Activated T-helper 1 cell treated with Interleukin-2 at 50 U/mL for 16 hours (primary cell): ENCODE data around the gene CPT1B.

Experiments used
- DNase-seq: peaks from one replicate; pipeline ENCODE4 v3.0.0-alpha.2; 2020; ENCODE audit warnings: low read depth

The CPT1B gene

DNA sequence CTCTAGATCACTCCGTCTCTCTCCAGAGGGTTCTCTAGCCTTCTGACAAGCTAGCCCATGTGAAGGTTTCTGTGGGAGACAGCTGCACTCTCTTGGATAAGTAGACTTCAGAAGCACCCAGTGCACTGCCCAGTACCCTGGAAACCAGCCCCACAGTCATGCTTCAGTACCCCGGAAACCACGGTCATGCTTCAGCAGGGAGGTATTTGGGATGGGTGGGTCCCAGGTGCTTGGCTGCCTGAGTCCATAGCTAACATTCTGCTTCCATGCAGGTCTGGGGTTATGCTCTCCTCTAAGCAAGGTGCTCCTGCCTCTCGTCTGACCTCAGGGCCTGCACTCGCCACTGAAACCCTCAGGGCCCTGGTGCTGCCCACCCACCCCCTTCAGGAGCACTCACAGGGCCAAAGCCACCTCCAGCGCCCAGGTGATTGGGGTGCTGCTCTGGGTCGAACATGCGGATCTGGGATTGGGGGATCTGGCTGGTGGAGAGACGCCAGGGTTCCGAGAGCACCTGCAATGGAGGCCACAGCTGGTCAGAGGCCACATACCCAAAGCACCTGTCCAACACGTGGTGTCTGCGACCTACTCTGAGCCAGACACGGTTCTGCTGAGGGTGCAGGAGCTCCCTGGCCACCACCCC, 8.2 kb downstream of the CPT1B start:
- no peak for DNase-seq

DNA sequence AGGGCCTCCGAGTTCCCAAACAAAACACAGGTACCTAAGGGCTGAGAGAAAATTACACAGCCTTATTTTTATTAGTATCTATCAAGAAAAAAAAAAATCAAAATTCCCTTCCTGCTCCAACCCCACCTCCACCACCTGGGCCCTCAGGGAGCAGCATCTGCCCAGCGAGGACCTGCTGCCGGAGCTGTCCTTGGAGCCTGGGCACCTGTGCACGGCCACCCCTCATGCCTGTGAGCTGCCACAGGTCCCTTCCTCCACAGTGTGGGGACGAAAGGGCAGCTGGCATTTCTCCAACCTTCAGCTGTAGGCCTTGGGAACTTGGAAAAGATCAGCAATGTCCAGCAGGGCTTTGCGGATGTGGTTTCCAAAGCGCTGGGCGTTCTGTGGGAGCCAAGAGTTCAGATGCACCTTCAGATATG, 9.2 kb downstream of the CPT1B start:
- no peak for DNase-seq

DNA sequence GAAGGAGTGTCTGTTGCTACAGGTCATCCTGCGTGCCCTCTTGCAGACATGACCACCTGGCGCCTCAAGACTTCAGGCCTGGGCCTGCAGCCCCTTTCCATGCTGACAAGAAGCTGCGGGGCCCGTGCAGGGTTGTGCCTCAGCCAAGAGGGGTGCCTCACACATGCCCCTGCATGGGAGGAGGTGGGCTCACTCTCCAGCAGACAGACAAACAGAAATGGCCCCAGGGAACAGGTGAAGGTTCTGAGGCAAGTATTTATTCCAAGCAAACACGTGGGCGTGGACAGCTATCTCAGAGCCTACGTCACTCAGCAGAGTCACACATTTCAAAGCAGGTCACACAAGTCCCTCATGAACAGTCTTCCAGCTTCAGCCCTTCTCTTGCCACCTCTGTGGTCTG, 9.6 kb downstream of the CPT1B start:
- no peak for DNase-seq

DNA sequence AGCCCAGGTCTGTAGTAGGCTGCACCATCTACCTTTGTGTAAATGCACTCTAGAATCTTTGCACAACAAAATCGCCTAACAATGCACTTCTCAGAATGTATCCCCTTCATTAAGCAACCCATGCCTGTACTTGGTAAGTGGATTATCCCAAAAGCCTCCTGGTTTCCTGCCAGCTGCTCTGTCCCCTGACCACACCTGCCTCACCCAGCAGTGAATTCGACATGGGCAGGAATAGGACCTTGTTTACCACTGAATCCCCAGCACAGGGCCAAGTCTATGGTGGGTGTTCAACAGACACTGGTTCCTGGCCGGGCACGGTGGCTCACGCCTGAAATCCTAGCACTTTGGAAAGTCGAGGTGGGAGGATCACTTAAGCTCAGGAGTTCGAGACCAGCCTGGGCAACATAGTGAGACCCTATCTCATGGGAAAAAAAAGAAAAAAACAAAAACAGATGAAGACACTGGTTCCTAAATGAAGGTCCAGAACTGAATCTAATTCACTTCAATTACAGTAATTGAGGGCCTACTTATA, 10.4 kb downstream of the CPT1B start:
- DNase-seq: no peak

DNA sequence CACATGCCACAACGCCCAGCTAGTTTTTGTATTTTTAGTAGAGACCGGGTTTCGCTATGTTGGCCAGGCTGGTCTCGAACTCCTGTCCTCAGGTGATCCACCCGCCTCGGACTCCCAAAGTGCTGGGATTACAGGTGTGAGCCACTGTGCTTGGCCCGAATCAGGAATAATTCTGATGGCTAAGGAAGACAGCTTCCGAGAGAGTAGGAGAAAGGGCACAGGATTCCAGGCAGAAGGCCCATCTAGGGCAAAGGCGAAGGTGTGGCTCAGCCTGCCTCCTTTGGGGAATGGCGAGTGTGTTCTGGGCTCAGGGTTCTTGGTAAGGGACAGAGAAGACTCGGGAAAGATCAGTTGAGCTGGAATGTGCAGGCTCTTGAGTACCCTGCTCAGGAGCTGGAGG, 13.9 kb downstream of the CPT1B start:
- DNase-seq: no peak

DNA sequence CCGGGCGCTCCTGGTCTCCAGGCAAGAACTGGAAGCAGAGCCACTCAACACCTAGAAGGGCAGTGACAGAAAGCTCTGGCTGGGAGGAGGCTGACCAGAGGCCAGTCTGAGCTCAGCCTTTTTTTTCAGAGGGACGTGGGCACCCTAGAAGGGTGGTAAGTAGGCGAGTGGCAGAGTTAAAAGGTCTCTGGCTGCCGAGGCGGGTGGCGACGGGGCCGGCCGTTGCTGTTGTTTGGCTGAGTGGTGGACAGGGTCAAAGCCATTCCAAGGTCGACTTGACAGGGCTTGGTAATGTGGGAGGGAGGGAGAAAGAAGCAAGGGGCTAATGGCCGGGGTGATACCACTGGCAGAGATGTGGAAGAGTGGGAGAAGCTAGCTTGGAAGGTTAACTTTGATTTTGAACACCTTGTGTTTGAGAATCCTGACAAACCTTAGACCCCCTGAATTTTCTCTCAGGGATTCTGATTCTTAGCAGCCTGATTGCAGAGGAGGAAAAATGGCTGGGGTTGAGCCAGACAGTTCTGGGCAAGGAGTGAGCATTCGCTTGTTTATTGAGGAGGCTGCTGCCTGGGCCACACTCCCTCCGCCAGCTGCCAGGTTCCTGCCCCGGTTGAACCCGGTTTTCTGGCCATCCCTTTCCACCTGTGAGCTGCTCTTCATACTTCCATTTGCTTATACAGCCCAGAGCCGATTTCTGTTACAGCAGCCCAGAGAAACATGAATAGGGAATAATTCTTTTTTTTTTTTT, 14.6 kb downstream of the CPT1B start:
- no peak for DNase-seq

DNA sequence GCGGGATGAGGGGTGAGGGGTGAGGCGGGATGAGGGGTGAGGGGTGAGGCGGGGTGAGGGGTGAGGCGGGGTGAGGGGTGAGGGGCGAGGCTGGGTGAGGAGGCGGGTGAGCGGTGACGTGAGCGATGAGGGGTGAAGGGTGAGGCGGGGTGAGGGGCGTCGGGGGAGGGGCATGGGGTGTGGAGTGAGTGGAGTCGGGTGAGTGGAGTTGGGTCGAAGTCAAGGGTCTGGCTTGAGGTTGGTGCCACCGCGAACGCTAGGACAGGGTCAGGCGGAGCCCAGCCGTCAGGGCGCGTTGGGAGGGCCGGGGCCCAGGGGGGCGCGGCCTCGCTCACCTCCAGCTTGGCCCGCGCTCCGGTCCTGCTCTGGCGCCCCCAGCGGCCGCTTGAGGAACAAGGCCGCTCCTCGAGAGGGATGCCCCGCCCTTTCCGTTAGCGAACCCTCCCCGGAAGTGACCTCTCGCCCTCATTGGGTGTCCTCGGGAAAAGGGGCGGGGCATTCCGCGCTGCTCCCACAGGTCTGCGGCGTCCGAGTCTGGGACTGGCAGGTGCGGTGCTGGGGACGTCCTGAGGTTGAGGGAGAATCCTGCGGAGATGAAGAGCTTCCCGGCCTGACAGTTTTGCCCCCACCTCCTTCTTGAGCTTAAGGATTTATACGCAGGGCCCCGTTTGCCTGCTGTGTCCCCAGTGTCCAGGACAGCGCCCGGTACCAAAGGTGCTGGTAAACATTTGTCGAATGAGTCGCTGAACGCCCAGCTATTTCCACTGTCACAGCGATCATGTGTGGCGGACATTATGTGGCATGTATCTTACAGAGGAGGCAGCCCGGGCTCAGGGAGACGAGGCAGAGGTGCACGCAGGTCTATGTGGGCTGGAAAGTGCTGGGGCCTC, 15.5 kb downstream of the CPT1B start, which contains the start of gene SYCE3:
Gene SYCE3, minus strand, starts transcription at position 397 of the 890 bp plus-strand sequence. CDS start 6,514 bp downstream, outside the sequence.
- DNase-seq: peak; percentile 94

DNA sequence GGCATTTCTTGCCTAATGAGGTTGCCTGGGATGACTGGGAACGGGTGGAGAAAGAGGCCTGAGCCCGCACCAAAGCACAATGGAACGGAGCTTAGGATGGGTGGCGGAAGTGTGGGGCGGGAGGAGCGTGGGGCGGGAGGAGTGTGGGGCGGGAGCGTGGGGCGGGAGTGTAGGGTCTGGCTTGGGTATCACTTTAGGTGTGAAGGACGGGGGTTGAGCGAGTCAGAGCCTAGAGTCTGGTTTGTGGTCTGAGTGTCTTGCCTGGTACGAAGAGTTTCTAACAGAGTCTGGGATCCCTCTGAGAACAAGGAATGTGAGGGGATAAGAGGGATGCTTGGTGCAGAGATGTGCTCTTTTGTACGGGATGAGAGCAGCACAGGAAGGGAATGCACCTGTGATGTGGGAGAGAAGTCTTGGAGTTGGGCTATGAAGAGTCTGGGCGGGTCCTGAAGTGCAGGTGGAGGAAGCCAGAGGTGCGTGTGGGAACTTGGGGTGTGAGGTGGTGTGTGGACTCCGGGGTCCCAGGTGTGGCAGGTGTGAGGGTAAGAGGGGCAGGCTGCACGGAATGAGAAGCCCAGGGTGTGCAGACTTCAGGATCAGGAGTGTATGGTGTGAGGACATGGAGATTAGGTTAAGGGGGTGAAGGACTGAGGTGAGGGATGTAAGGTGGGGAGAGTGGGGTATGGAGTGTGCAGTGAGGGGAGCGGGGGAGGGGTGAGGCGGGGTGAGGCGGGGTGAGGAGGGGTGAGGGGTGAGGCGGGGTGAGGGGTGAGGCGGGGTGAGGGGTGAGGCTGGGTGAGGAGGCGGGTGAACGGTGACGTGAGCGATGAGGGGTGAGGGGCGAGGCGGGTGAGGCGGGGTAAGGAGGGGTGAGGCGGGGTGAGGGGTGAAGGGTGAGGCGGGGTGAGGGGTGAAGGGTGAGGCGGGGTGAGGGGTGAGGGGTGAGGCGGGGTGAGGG, 16.5 kb downstream of the CPT1B start:
- no peak for DNase-seq

DNA sequence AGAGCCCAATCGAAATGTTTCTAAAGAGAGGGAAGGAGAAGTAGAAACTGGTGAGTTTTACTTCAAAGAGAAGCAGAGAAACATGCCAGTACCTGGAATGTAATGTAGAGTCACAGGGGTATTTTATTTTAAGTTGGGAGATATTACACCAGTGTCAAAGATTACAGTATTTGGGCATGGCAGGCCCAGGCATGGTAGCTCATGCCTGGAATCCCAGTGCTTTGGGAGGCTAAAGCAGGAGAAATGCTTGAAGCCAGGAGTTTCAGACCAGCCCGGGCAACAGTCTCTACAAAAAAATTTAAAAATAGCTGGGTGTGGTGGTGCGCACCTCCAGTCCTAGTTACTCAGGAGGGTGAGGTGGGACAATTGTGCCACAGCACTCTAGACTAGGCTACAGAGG, 18.2 kb downstream of the CPT1B start:
- DNase-seq: no peak

DNA sequence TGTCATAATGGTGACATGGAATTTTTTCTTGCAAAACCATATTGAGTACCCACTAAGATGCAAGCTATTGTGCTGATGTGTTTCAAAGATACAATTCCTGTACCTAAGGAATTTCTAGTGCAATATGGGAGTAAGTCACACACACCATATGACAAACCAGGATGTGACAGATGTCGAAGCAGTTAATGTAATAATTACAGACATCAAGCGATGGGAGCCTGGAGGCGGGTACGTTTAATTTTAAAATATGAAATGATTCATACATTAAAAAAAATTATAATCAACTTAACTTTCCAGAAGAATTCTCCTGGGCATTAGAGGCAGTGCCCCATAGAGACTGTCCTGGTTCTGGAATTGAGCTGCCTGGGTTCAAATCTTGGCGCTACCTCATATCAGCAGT, 21.5 kb downstream of the CPT1B start:
- DNase-seq: no peak

DNA sequence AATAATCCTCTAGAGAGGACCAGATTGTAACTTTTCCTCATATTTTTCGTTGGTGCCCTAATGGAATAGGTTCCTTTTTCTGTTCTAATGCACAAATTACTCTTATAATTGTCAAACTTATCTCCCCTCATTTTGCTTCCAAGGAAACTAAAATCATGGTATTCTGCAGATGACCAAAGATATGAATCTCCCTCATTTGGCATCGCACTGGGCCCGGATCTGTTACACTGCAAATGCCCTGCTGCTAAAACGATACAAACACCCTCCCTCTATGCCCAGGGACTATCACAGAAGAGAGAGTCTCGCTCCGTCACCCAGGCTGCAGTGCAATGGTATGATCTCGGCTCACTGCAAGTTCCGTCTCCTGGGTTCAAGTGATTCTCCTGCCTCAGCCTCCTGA, 24.9 kb downstream of the CPT1B start:
- DNase-seq: no peak

DNA sequence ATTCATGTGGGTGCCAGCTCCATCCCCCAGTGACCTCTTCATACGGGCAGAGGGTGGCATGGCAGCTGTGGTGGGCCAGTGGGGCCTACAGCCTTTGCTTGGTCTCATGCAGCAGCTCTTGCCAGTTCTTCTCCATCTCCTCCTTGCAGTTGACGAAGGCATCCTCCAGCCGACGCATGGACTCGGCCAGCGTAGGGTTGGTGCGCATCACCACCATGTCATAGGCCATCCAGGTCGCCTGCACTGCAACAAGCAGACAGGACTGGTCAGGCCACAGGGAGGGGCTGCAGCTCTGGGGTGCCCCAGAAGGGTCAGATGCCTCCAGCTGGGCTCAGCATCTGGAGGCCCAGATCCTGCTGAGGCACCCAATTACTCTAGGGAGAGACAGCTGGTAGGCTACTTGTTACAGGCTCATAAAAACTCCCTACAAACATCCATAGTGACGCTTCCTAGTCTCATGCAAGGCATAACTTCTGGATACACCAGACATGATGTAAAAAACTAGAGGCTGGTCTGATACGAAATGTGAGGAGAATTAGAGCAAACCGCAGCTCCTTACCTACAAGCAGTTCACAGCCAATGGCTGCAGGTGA, 27.0 kb downstream of the CPT1B start:
- no peak for DNase-seq

DNA sequence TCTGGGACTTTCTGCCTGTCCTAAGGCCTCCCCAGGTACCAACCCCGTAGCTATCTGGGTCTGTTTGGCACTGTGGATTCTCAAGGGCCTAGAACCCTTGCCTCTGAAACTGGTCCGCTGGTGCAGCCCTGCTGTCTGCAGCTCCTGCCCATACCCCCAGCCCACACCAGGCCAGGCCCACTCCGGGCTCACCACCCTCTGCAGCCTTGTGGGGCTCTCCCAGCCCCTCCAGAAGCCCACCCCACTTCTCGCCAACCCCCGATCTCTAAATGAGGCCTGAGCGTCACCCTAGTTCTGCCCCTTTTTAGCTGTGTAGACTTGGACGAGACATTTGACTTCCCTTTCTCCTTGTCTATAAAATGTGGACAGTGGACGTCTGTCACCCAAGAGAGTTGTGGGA, 27.8 kb downstream of the CPT1B start:
- DNase-seq: no peak

DNA sequence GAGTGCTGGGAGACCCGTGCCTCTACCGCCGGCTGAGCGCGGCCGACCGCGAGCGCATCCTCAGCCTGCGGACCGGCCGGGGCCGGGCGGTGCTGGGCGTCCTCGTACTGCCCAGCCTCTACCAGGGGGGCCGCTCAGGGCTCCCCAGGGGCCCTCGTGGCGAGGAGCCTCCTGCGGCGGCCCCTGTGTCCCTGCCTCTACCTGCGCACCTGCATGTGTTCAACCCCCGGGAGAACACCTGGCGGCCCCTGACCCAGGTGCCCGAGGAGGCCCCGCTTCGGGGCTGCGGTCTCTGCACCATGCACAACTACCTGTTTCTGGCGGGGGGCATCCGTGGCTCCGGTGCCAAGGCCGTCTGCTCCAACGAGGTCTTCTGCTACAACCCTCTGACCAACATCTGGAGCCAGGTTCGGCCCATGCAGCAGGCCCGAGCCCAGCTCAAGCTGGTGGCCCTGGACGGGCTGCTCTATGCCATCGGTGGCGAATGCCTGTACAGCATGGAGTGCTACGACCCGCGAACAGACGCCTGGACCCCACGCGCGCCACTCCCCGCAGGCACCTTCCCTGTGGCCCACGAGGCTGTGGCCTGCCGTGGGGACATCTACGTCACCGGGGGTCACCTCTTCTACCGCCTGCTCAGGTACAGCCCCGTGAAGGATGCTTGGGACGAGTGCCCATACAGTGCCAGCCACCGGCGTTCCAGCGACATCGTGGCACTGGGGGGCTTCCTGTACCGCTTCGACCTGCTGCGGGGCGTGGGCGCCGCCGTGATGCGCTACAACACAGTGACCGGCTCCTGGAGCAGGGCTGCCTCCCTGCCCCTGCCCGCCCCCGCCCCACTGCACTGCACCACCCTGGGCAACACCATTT, 29.1 kb downstream of the CPT1B start:
- DNase-seq: no peak

DNA sequence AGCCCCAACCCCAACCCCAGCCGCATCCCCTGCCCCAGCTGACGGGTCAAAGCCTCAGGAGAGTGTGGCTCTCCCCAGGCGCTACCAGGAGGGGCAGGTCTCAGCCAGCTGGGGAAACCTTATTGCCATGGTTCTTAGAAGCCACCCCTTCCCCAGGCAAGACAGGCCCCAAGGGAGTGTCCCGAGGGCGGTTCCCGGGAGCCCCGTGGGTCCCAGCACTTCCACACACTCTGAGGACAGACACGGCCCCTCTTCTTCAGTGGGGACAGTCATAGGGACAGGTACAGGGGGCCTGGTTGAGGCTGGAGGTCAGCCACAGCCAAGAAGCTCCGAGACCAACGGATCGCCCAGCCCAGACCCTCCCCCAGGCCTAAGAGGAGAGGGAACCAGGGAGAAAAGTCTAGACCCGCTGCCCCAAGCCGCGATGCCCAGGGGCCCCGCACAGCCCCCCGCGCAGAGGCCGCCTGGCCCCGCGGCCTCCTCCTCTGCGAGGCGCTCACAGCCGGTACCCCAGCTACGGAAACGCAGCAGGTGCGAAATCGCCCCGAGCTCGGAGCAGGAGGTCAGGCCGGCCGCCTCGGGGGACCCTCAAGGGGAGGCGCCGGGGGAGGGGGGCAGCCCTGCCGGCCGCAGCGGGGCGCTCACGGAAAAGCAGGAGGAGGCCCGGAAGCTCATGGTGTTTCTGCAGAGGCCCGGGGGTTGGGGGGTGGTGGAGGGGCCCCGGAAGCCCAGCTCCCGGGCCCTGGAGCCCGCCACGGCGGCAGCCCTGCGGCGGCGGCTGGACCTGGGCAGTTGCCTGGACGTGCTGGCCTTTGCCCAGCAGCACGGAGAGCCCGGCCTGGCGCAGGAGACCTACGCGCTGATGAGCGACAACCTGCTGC, 29.9 kb downstream of the CPT1B start:
- DNase-seq: peak; percentile 57

DNA sequence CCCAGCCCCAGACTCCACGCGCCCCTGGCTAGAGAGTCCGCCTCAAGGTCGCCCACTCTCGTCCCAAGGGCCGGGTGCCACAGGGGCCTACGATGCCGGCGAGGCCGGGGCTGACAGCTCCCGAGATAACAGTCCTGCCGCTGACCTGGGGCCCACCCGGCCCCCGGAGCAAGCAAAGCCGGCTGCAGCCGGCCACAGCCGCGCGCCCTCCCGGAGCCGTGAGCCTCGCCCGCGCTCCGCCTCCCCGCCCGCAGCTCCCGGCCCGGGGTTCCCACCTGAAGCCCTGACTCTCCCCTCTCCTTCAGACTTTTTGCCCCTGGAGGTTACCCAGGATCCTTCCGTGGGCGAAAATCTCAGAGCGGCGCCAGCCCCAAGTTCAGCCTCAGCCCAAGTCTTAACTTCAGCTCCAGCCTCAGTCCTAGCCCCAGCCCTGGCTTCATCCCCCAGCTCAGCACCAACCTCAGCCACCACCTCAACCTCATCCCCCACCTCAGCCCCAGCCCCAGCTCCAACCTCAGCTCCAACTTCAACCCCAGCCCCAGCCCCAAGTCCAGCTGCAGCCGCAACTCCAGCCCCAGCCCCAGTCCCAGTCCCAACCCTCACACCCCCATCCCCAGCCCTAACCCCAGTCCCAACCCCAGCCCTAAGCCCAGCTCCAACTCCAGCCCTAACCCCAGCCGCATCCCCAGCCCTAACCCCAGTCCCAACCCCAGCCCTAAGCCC, 30.8 kb downstream of the CPT1B start:
- no peak for DNase-seq

DNA sequence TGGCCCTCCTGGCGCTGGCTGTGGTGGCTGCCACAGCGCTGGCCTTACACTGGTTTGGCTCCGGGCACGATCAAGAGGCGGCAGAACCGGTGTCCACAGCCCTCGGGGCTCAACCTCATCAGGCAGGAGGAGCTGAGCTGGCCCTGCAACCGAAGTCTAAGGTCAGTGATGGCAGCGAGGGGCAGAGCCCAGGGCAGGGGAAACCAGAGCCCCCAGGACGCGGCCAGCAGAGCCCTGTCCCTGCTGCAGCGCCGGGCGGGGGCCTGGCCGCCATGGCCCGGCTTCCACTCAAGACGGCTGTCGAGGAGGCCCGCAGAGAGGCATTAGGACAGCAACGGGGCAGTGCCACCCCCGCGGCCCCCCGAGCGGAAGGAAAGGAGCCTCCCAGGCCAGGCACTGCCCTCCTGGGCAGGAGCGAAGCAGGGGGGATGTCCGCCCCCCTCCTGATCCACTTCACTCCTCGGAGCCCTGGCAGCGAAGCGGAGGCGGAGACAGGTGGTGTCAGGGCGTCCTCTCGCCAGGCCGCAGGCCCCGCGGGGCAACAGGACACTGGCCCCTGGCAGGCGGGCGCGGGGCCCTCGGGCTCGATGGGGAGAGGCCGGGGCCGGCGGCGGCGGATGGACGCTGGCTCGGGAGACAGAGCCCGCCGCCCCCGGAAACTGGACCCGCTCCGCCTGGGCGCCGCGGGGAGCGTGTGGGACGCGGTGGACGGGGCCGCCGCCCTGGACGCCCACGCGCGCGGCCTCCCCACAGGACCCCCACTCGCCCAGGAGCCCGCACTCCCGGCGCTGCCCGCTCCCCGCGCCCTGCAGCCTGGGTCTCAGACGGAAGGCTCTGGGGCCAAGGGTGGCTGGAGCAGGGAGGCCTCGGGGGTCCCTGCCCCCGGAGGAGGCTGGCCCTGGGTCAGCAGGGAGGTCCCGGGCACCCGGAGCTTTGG, 31.6 kb downstream of the CPT1B start:
- DNase-seq: no peak
